Activated CD8-positive, alpha-beta memory T cell treated with anti-CD3 and anti-CD28 coated beads, Interleukin-2, amount 50 U/mL, for 24 hours (primary cell): ENCODE results near the gene GK.
"Not testable (repeated sequence)": the region's sequence is repeated elsewhere in the genome, so short reads cannot be mapped to it uniquely, and the experiment has no call there.

Source experiments
- DNase-seq: peaks from one replicate; pipeline ENCODE4 v3.0.0-alpha.2; 2020; ENCODE audit errors: extremely low read depth

Gene GK

DNA sequence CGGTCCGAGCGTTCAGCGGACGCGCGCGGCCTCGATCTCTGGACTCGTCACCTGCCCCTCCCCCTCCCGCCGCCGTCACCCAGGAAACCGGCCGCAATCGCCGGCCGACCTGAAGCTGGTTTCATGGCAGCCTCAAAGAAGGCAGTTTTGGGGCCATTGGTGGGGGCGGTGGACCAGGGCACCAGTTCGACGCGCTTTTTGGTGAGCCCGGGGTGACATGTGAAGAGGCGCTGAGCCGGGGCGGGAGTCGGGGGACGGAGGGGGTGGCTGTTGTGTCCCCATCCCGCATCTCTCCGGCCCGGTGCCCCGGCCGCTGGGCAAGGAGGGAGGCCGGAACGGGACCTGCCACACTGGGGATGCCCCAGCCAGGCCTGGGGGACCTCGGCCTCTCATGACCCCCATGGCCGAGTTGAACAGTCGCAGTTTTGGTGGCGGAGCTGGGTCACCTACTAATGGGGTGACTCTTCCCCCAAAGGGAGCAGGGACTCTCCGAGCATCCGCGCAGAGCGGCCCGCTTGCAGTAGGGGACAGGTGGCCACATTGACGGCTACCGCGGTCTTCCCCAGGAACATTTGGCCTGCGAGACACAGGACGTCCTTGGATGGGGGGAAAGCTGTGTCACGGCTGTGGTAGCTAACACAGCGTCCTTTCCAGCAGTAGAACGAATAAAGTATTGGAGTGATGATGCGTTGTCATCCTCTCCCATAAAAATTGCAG, at the start of gene GK:
TSS of gene GK (plus strand) at position 9 of the 717 bp plus-strand sequence. CDS start at position 124, 115 bp downstream.
- DNase-seq = no peak

DNA sequence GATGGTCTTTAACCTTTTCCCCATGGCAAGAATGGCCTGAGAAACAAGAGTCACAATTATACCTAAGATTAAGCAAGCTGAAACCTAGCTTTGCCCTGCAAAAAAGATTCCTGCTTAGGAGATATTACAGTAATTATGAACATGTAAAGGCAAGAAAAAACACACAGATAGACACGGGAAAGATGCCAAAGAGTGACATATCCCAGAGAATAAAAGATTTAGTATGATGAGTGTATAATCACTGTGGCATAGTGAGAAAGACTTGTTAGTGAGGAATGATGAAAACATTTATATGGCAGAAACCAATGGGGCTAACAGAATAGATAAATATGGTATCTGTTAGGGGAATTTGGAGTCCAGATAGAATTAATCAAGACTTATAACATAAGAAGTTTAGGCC, 46.1 kb upstream of the GK start:
- no peak for DNase-seq

DNA sequence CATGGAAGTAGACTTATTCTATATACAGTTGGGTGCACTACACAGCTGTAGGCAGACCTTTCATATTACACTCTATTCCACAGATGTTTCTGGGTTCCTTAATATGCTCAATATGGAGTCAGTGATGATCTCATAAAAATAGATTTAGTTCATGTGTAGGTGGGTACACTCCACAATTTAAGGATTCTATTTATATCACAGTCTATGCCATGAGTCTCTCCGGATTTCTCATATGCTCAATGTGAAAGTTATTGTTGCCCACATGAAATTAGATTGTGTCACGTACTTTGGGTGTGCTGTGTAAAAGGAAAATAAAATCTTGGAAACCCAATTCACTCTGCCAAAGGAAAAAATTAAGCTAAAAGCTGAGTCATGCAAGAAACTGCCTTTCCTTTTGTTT, 43.2 kb upstream of the GK start:
- no peak for DNase-seq

DNA sequence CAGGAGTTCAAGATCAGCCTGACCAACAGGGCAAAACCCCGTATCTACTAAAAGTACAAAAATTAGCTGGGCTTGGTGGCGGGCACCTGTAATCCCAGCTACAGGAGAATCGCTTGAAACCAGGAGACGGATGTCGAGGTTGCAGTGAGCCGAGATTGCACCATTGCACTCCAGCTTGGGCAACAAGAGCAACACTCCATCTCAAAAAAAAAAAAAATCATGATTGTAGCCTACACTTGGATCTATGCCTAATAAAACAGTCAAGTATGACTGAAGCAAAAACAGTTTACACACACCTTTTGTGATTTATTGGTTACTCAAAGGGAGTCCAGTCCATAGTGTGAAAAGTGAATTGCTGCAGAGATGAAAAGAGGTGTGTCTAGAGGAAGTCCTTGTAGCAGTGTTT, 41.0 kb upstream of the GK start:
- no peak for DNase-seq

DNA sequence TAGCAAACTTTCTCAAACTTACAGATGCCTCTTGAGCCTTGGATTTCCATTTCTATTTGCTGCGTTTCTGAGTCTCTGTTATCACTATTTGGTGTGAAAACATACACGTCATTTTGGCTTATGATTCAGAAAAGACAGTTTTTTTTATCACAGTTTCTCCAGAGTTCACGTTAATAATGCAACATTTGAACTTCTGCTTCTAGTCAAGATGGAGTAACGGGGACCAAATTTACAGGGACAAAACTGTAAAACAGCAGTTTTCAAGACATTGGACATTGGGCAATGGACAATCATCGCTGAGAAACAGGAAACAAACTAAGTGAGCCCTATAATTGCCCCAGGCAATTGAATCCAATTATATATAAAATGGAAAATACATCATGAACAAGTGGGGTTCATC, 39.5 kb upstream of the GK start:
- no peak for DNase-seq

DNA sequence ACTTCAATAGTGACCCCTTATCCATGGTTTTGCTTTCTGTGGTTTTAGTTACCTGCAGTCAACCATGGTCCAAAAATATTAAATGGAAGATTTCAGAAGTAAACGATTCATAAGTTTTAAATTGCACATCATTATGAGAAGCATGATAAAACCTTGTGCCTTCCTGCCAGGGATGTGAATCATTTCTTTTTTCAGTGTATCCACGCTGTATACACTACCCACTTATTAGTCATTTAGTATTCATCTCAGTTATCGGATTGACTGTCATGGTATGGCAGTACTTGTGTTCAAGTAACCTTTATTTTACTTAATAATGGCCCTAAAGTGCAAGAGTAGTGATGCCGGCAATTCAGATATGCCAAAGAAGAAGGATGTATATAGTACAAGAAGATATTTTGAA, 38.0 kb upstream of the GK start:
- DNase-seq = no peak

DNA sequence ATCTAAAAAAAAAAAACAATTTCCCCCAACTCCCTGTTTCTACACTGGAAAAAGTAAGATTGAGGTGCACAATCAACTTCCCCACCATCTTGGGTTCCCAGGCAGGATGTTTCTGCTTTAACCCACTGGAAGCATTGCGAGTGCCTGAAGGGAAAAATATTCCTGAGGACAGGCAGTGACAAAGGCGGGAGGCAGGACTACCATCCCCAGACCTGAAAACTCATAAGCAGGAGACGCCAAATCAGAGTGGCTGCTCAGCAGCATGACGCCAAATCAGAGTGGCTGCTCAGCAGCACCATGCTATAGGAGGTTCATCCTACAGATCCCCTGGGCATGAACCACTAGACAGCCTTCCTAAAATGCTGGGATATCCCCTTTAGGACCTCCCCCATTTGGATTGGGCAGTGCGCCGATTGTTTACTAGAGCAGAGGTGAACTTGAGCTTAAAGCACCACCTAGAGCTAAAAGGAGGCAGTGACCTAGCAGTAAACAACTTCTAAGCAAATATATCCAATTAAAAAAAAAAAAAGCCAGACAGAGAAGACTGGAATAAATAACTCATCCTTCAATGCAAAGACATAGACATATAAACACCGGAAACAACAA, 35.0 kb upstream of the GK start:
- DNase-seq = no peak

DNA sequence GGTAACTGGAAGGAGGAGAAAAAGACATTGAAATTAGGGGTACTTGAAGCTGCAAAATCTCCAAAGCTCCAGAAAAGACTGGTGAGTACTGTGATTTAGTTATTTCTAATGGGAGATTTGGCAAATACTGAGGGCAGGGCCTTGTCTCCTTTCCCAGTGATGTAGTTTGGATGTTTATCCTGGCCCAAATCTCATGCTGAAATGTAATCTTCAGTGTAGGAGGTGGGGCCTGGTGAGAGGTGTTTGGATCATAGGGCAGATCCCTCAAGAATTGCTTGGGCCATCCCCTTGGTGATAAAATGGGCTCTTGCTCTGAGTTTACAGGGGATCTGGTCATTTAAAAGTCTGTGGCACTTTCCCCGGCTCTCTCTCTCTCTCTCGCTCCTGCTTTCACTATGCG, 33.1 kb upstream of the GK start:
- no peak for DNase-seq

DNA sequence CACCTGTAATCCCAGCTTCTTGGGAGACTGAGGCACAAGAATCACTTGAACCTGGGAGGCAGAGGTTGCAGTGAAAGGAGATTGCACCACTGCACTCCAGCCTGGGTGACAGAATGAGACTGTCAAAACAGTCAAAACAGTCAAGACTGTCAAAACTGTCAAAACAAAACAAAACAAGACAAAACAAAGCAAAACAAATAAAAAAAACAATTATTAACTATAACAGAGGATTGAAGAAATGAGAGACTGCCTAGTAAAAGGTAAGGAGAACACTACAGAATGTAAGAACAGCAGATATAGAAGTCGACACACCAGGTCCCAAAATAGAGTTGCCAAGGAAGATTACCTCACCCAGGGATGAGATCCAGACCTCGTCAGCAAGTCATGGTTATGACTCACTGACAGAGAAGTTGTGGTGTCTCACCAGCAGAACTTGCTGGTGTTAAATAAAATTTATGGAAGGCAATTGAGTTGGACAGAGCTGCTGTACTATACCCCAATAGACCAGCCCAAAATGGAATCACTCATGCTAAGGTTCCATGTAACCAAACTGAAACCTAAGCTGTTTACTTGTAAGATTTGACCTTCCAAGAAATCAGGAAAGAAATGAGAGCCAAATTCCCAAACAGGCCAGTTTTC, 32.1 kb upstream of the GK start:
- no peak for DNase-seq

DNA sequence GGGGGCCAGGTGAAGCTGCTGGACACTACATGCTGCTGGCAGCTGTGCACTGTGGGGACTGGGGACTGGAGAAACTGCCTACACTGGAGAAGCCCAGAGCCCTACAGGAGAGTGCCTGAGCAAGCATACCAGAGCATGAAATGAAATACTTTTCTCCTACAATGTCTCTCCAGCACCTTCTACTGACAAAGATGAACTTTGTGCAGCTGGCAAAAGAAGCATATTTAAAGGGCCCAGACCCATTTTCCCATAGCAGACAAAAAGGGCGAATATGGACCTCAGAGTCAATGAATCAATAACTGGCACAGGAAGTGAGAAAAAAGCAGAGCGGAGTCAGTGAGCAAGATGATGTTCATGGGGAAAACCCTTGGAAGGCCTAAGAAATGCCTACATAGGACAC, 30.9 kb upstream of the GK start:
- DNase-seq = no peak

DNA sequence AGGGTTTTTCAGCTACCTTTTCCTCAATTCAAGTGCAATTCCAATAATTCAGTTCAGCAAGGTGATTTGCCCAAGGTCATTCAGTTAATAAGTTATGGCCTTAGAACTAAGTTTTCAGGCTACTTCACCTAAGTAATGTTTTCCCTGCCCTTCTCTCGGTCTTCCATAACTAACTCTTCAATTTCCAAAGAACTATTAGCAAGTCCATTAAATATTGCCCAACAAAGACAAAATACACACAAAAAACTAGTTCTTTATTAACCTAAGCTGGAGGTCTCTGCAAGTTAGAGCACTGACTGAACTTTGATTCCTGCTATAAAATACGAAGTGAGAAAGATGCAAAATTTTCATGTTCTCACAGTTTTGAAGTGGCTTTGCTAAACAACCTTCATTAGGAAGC, 26.8 kb upstream of the GK start:
- no peak for DNase-seq

DNA sequence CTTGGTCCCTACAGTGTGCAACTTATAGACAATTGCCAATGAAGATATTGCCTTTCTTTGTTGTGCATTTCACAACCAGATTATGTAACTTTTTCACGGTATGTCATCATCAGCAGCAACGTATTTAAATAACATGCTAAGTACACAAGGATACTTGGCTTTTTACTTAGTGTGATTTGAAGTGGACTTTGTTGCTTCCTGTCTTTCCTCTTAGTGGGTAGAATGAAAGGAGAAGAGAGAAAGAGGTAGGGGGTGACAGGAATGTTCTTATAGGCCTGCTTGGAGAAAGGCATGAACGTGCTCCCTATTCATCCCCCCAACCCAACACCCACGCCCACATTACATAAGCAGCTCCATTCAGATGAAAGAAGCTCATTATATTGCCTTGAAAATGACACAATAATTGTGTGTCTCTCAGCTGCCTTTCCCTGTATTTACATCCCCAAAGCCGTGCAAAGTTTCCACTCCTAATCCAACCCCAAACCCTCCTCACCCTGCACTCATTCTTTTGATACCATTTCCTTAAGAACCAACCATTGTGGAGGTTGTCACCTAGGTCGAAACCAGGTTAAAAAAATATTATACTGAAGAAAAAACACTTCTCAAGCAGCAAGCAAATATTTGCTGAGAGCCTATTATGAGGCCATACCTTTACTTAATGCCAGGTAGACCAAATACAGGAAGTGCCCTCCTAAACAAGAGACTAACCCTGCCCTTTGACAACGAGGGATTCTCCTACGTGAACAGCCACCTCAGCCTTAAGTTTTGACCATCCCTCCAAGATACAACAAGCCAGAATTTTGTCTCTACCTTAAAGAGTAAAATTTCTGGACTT, 25.2 kb upstream of the GK start:
- DNase-seq = no peak

DNA sequence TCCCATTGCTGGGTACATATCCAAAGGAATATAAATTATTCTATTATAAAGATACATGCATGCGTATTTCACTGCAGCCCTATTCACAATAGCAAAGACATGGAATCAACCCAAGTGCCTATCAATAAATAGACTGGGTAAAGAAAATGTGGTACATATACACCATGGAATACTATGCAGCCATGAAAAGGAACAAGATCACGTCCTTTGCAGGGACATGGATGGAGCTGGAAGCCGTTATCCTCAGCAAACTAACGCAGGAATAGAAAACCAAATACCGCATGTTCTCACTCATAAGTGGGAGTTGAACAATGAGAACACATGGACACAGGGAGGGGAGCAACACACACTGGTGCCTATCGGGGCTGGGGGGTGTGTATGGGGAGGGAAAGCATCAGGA, 19.2 kb upstream of the GK start:
- DNase-seq = not testable (repeated sequence)

DNA sequence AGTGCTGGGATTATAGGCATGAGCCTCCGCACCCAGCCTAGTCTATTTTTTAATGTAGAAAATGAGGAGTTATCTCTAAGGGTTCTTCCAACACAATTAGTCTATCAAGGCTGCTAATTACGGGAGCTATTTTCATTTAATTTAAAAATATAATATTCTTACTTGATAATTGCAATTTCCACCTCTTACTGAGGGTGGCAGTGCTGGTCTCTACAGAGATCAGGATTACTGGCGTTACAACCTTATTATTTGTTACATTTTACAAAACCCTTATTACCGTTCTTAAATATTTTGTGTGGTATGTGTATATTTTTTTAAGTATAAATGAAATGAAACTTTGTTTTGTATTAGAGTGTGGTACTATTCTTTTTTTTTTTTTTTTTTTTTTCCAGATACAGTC, 17.6 kb upstream of the GK start:
- DNase-seq = no peak

DNA sequence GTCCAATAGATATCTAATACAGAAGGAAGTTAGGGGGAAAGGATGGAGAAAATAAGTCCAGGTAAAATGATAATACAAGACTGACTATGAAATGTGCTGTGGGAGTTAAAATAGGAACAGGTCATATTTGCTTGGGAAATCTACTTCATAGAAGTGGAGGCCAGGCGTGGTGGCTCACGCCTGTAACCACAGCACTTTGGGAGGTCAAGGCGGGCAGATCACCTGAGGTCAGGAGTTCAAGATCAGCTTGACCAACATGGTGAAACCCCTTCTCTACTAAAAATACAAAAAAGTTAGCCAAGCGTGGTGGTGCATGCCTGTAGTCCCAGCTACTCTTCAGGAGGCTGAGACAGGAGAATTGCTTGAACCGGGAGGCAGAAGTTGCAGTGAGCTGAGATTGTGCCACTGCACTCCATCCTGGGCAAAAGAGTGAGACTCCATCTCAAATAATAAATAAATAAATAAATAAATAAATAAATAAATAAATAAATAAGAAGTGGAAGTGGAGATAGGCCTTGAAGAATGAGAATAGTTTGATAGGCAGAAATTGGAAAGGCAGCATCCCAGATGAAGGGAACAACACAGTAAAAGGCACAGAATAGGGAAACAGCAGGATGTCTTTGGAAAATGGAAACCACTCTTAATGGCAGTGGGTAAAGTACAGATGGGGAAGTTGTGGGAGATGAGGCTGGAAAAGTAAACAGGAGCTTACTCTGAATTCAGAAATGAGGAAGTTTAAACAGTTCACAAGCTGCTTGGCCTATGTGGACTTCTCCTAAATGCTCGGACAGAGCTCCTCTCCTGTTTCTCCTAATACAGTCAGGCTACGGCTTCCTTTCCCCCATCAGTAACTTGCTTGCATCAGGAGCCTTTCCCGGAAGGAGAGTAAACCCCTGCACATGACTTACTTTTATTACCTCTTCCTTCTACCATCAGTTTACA, 15.1 kb upstream of the GK start:
- DNase-seq = no peak

DNA sequence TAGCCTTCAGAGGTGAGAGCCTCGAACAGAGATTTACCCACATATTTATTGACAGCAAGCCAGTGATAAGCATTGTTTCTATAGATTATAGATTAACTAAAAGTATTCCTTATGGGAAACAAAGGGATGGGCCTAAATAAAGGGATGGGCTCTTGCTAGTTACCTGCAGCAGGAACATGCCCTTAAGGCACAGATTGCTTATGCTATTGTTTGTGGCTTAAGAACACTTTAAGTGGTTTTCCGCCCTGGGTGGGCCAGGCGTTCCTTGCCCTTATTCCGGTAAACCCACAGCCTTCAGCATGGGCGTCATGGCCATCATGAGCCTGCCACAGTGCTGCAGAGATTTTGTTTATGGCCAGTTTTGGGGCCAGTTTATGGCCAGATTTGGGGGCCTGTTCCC, 13.5 kb upstream of the GK start:
- not testable (repeated sequence) for DNase-seq

DNA sequence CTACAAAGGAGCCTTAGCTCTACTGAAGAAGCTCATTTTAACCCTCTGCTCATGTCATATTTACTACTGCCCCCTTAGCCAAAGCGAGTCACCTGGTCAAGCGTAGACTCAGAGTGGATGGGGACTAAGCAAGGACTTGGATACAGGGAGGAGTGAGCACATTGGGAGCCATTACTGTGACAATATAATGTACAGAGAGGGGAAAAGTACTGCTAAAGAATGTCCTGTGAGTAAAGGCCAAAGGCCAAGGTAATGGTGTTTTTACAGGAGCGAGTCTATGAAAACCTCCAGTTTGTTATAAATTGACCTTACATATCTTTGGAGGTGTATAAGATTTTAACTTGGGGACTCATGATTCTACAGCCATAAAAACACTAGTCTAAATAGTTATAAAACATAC, 10.6 kb upstream of the GK start:
- no peak for DNase-seq

DNA sequence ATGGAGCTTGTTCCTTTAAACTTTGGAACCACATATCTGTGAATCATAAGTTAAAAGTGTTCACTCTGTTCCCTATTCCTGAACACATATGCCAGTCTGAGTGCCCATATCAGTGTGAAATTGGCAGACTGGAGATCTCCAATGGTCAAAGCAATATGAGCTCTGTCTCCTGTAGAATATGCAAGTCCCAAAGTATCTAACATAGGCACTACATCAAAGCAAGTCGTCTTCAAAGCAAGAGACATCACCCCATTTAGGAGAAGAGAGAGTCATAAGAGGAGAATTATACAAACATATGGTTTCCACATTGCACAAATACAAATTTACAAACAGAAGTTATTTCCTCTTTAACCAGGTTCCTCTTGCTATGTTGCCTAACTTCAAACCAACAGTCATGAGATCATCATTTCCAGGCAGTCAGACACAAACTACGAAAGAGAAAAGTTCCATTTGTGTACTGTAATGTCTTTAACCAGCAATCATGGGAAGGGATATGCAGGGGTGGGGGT, 9.9 kb upstream of the GK start:
- DNase-seq = no peak

DNA sequence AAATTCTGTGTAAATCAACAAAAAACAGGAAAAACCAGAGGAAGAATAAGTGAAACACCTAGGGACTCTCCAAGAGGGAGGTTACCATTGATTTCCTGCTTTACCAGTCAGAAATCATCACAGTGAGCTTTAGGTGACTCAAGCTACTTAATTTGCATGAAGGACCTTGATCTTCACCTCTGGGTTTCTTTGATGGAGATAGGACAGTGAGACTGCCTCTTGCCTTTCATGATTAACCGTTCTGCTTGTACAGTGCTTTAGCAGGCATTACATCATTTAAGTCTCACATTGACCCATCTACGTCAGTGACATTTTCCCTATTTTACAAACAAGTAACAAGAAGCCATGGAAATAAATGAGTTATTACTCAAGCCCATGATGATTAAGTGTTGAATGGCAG, 3.4 kb upstream of the GK start:
- no peak for DNase-seq

DNA sequence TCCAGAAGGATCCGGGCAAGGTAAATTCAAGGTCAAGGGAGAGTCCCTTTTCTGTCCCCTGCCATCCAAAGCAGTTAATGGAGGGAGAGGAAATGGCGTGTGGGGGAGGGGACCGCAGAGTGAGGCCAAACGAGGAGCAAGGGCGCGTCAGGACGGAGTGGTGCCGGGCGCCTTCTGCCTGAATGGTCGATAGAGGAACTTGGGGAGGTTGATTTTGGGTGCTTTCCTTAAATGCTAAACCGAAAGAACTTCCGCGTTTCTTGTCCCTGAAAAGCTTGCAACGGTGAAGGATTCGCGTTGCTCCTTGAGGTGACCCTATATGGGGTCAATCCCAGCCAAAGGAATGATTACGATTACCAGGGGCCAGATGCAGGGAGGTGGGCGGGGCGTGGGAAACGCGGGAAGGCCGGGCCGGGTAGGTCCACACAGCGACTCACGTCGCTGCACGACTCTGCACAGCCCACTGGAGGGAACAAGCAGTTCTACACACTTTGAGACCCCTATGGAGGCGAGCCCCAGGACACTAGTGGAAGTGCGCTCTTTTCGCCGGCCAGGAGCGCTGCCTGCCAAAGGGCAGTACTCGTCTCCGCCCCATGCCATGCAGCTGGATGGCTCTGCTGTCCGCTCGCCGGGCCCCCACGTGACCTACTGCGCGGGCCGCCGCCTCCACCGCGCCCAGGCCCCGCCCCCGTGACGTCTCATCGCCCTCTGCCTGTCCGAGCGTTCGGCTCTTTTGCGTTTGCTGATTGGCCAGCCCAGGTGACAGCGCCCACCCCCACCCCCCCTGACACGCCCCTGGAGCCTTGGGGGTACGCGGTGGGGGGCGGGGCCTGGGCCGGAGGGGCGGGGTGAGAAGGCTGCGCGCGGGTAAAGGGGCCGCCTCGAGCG, 452 bp upstream of the GK start:
- peak; percentile 69 for DNase-seq
